ENCODE results near the gene H2AZ1. TPM values are rescaled to one million over a fixed set of nuclear protein-coding genes. Genes with fewer than 3 reads are reported as not detected.

The H2AZ1 gene
- total and polyA plus RNA-seq, 9 of the 15 experiments (the other 6 are each of a cell fraction or from before 2014, with no cell fraction given): 605 to 4,380 (median 768) TPM

- TF ChIP-seq, protein P1, sequence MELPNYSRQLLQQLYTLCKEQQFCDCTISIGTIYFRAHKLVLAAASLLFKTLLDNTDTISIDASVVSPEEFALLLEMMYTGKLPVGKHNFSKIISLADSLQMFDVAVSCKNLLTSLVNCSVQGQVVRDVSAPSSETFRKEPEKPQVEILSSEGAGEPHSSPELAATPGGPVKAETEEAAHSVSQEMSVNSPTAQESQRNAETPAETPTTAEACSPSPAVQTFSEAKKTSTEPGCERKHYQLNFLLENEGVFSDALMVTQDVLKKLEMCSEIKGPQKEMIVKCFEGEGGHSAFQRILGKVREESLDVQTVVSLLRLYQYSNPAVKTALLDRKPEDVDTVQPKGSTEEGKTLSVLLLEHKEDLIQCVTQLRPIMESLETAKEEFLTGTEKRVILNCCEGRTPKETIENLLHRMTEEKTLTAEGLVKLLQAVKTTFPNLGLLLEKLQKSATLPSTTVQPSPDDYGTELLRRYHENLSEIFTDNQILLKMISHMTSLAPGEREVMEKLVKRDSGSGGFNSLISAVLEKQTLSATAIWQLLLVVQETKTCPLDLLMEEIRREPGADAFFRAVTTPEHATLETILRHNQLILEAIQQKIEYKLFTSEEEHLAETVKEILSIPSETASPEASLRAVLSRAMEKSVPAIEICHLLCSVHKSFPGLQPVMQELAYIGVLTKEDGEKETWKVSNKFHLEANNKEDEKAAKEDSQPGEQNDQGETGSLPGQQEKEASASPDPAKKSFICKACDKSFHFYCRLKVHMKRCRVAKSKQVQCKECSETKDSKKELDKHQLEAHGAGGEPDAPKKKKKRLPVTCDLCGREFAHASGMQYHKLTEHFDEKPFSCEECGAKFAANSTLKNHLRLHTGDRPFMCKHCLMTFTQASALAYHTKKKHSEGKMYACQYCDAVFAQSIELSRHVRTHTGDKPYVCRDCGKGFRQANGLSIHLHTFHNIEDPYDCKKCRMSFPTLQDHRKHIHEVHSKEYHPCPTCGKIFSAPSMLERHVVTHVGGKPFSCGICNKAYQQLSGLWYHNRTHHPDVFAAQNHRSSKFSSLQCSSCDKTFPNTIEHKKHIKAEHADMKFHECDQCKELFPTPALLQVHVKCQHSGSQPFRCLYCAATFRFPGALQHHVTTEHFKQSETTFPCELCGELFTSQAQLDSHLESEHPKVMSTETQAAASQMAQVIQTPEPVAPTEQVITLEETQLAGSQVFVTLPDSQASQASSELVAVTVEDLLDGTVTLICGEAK (IDR thresholded peaks at IDR 0.05): 0 out of 2 replicates have a peak, but pooled peaks have one; percentile 64
- TF ChIP-seq, protein P1 (CRISPR knock-in tag; IDR thresholded peaks at IDR 0.05): no peak
- TF ChIP-seq C11orf30 (IDR thresholded peaks at IDR 0.05; ENCODE audit: low read depth): peak; percentile 5; the same call in 1 of the 2 replicates
- TF ChIP-seq CTCF (IDR thresholded peaks at IDR 0.05 in 2 of 3, conservative IDR thresholded peaks at IDR 0.05 in 1 of 3; ENCODE audit: insufficient read depth in 2 of 3, low read depth in 1 of 3, low read length in 3 of 3): 0 out of 6 replicates have a peak, but pooled peaks of 1 of the 3 experiments have one; percentile 11
Observed at GRCh38 chr4:99945718-99946355, 4.2 kb downstream of the H2AZ1 start (continued).

Measured in K562 (cell line).